DMS79 treated with DMSO at 0.1 percent for 48 hours (cell line): ENCODE results near the gene CHST6.
"Not testable (repeated sequence)": the region's sequence is repeated elsewhere in the genome, so short reads cannot be mapped to it uniquely, and the experiment has no call there.

Experiments
- DNase-seq: peaks from one replicate; lab custom pipeline; 2025; lab: John Stamatoyannopoulos, UW

CHST6 gene

DNA sequence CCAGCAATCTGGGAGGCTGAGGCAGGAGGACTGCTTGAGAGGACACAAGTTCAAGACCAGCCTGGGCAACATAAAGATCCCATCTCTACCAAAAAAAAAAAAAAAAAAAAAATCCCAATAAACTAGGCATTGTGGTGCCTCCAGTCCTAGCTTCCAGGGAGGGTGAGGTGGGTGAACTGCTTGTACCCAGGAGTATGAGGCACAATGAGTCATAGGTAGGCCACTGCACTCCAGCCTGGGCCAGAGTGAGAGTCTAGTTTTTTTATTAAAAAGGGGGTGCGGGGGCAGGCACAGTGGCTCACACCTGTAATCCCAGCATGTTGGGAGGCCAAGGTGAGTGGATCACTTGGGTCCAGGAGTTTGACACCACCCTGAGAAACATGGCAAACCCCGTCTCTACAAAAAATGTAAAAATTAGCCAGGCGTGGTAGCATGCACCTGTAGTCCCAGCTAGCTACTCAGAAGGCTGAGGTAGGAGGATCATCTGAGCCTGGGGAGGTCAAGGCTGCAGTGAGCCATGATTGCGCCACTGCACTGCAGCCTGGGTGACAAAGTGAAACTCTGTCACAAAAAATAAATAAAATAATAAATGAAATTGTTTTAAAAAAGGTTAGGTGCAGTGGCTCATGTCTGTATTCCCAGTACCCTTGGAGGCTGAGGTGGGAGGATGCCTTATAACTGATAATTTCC, 7.8 kb upstream of the CHST6 start:
- no peak for DNase-seq

DNA sequence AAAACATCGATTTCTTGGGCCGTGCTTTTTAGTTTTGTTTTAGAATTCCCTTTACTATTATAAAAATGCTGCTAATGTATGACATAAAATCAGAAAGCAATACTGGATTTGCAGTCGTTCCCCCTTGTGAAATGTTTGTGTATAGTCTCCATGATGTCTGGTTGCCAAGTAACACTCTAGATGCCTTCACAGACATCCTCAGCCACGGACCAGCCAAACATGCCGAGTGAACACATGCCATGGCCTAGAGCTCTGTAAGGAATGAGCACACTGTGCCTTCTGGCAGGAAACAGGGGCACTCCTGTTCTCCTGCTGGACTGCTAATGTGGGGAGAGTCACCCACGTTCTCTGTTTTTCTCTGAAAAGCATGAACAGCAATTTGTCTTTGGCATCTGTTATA, 6.6 kb upstream of the CHST6 start:
- DNase-seq: not testable (repeated sequence)

DNA sequence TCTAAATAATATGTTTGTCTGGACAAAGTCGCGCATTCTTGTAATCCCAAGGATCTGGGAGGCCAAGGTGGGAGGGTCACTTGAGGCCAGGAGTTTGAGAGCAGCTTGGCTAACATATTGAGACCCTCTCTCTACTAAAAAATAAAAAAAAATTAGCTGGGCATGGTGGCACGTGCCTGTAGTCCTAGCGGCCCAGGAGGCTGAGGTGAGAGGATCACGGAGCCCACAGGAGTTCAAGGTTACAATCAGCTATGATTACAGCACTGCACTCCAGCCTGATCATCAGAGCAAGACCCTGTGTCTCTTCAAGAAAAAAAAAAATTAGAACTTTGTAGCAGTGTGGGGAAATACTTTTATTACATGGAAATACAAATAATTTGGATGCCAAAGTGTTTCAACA, 6.1 kb upstream of the CHST6 start:
- no peak for DNase-seq

DNA sequence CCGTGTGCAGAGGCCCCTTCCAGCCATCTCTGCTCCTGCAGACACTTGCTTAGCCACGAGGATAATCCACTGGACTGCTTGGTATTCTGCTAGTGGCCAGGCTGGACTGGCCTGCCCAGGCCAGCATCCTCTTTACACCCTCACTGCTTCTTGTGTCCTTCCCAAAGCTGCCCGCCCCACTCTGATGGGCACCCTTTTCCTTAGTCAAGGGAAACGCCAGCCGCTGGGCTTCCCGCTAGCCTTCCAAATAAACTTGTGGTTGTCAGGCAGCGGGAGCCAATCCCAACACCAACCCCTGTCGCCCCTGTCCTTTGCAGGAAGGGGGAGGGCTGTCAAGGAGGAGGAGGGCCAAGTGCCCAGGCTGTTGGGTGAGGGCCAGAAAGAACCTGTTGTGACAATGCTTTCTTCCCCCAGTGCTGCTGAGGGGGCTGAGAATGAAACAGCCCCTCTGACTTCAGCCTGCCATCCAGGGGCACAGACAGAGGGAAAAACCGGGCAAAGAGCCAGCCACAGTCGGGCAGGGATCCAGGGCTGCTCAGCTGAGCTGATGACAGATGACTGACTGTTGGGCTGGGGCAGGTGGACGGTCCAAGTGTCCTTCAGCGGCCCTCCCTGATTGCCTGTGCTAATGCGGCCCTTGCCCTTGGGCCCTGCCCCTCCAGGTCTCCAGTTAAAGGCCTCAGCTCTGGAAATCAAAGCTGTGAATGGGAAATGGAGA, 3.5 kb upstream of the CHST6 start:
- DNase-seq: peak; percentile 29

DNA sequence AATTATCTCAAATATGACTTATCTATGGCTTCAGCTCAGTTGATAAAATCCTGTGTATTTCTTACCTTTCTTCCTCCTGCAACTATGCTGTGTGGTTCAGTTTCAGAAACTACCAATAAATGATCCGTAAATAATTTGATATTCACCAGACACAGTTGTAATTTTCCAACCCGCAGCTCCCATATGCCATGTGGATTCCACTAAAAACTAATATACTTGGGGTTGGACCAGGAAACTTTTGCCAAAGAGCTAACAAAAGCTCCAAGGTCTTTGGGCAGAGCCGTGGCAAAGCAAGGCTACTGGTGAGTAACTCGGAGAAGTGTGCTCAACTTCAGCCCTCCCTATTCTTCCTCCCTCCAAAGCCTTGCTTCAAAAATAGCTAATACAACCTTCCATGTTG, 2.3 kb upstream of the CHST6 start:
- DNase-seq: no peak

DNA sequence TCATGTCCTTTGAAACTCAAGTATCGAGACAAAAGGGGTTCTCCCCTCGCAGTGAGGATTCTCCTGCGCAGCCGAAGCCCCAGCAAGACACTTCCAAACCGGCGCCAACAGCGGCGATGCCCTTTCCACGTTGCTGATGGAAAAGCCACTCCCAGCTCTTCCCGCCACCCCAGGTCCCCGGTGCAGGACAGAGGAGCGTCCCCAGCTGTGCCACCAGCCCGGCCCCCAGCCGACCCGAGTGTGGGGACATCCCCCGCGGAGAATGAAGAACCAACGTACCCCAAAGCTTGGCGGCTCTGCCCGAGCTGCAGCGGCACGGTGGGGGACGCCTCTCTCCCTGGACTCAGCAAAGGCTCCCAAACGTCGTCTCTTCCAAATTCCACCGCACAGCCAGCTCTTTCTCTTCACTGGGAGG, 573 bp downstream of the CHST6 start:
- no peak for DNase-seq

DNA sequence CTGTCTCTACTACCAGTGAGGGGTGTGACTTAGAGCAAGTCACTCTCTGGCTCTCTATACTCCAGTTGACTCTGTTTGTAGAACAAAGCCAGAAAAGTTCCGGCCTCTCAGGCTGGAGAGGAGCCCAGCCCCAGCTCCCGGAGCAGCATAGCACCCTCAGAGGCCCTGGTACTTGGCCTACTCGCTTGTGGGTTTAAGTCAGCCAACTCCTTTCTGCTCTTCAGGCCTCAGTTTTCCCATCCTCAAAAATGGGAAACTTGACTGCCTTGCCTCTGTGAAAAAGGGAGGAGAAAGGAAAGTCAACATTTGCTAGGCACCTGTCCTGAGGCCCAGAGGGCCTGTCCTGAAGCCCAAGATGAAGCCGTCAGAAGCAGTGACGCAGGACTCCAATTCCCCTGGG, 1.1 kb downstream of the CHST6 start:
- DNase-seq: no peak

DNA sequence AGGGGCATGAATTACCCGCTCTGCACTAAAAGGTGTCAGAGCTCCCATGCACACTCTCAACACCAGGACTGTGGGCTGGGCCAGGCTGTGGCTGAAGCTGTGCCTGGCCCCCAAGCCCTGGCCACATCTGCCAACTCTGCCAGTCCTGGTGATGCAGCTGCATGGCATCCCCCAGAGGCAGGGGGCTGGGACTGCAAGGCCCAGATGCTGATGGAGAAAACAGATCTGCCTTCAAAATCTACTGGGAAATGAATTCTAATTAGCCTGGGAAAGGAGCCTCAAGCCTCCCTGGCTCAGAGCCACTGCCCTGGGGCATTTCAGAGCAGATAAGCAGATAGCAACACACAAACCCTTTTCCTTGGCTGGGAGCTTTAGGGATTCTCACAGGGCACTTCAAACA, 3.4 kb downstream of the CHST6 start:
- DNase-seq: peak; percentile 87

DNA sequence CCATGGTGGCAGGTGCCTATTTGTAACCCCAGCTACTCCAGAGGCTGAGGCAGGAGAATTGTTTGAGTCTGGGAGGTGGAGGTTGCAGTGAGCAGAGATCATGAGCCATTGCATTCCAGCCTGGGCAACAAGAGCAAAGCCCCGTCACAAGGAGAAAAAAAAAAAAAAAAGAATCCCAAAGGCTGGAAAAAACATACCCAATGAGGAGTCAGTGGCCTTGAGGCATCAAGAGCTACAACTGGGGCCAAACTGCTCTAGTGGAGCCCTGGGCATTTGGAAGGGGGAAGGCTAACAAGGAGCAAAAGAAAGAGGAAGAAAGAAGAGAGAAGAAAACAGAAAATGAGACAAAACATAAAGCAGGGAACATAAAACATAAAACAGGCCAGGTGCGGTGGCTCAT, 6.9 kb downstream of the CHST6 start:
- DNase-seq: no peak

DNA sequence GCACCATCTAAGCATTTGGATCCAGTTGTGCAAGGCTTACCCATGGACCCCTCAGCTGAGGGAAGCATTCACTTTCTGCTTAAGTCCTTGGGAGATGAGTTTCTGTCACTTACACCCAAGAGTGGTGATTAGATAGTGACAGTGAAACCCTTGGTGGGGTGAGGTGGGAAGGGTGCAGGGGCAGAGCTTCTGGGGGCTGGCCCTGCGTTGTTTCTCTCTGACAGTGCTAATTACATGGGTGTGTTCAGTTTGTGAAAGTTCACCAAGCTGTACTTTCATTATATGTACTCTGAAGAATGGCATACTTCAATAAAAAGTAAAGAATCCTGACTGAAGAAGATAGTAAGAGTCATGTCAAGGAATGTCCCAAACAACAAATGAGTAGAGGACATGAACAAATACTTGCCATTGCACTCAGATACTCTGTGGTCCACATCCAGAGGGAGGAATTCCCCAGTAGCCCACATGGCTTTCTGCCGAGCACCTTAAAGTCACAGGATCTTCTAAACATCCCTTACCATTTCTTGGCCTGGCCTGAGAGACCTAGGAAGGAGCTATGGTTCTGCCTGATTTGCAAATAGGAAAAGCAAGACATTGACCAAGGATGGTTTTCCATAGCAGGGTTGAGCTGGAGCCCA, 8.4 kb downstream of the CHST6 start:
- no peak for DNase-seq

DNA sequence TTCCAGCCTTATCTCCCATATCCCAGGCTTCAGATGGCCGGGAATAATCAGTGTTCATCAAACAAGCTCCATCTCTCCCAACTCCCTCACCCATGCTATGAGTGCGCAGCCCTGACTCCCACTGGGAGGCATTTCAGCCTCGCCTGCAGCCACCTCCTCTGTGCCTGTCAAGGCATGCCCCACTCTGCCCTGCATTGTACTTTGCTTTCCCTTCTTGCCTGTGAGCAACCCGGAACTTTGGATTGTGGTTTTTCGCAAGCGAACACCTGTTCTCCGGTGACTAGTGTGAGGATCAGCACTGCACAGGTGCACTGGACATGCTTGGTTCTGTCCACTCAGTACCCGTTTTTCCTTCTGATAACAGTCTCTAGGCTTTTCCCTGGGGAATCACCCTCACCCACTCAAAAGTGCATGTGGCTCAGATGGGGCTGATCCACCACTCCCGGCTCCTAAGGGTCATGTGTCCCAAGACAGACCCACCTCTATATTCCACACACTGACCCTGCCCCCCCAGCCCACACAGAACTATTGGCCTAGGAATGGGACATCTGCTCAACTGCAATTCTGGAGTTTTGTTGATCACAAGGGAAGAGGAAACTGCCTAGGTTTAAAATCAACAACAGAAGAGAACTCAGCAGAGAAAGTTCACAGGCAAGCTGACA, 9.1 kb downstream of the CHST6 start:
- peak; percentile 72 for DNase-seq

DNA sequence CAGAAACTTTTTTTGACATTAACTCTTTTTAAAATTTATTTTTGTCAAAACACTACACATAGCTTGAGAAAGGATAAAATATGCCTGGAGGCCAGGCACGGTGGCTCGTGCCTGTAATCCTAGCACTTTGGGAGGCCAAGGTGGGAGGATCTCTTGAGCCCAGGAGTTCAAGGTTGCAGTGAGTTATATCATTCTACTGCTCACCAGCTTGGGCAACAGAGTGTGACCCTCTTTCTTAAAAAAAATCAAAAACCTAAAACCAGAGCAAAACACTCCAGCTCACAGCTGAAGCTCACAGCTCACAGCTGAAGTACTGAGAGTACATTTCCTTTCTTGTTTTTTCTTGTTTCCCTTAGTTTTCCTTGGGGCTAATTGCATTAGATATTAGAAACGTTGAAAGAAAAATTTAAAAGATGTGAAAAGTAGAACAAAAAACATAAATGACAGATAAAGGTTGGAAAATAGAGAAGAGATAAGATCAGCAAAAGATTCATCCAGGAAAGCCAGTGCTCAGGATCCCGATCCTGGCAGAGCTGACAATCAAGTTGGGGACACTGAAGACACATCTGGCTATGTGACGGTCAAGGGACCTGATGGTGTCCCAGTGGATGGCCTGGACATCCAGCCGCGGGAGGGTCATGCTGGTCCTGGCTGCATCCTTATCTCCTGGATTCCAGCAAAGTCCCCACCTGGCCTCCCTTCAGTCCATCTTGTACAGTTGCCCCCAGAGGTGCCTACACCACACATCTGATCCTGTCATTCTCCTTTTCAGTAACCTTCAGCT, 9.8 kb downstream of the CHST6 start:
- DNase-seq: peak; percentile 16

DNA sequence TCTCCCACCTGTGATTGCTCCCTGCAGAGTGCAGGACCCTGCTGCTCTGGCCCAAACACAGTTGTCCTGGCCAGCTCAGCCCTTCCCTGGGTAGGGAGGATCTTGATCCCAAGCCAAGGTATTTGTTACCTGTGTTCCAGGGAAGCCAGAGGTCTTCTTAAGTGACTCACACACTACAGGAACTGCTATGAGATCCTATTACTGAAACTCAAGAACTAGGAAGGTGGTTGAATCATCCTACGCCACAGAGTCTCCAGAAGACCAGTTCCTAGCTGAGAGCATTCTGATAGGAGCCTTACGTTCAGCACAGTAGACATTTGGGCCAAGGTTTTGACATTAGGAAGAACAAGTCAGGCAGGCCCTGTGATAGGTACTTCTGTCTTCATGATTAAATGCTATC, 12.0 kb downstream of the CHST6 start:
- DNase-seq: peak; percentile 29

DNA sequence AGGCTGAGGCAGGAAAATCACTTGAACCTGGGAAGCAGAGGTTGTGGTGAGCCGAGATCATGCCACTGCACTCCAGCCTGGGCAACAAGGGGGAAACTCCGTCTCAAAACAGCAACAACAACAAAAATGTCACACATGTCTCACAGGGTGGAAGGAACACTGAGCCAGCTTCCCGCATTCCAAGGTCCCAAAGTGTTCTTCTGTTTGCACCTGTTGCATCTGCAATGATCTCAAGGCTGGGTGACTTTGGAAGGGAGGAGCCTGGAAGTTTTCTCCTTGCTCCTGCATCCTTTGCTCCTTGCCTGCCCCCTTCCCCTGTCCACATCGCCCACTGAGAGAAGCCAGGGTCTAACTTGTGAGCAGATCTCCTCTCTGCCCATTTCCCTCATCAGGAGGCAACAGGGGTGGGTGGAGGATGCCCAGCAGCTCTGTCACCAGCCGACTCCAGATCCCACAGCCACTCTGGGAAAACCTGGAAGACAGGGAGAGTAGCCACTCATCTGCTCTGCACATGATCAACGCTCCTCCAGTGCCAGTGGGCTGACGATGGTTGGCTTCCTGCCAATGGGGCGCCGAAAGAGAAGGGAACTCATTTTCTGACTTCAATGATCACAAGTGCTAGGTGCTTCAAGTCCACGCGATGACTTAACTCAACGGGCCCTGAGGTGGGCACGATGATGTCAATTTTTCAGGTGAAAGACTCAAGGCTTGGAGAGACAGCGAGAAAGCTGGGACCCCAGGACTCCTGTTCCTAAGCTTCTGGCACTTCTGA, 12.6 kb downstream of the CHST6 start:
- DNase-seq: peak; percentile 47

DNA sequence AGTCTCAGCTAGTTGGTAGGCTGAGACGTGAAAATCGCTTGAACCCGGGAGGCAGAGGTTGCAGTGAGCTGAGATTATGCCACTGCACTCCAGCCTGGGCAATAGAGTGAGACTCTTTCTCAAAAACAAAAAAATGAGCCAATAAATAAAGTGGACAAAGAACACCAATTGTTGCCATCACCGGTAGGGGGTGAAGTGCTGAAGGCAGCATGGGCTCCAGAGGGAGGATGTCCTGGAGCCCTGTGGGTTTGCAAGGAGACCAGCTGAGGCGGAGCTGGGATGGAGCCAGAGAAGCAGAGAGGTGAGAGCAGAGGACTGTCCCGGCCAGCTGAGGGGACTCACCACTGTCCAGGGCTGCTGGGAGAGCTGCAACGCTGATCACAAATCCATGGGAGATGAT, 13.8 kb downstream of the CHST6 start:
- DNase-seq: no peak

DNA sequence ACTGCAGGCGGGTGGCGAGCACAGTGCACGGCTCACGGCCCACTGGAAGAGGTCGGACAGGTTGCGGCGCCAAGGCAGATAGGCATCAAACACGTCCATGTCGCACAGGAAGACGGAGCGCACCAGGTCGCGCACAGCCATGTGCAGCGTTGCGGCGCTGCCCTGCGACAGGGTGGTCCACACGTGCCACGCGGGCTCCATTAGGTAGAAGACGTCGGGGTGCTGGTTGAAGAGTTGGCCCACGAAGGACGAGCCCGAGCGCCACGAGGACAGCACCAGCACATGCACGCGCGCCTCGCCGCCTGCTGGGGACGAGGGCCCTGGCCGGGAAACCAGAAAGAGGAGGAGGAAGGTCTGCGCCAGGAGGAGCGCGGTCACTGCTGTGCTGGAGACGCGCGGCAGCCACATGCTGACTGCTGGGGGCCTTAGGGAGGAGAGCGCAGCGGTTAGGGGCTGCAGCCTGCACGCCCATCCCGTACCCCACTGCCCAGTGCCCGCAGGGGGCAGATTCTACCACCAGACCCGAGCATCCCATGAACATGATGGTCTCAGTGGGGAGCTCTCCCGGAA, 15.7 kb downstream of the CHST6 start:
- DNase-seq: no peak

DNA sequence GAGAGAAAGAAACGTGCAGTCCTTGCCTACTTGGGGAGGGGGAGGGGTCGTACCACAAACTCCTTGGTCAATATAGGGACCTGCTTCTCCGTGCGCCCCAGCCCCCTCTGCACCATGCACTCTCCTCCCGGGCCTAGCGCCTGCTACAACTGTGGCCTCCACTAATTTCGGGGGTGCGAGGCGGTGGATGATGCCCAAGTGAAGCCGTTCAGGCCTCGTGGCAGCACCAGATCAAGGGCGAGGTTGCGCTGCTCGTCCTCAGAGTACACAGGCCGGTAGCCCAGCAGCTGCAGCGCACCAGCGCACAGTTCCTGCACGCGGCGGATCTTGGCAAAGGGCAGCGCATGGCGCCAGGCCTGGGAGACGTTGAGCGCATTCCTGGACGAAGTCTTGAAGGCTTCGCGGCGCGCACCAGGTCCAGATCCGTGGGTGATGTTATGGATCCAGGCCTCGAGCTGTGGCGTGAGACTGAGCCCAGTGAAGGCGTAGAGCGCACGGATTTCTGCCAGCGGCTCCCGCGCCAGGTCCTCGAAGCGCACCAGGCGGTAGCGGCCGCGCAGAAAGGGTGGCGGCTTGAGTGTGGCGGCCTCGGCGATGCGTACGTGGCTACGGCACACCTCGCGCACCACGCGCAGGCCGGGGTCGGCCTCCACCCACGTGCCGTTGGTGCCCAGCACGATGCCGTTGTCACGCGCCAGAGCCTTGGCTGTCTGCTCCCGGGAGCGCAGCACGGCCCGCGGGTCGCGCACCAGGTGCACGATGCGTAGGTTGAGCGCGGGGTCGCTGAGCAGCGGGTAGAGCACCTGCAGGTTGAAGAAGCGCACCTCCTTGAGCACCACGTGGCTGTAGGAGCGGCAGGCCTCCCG, 16.5 kb downstream of the CHST6 start:
- no peak for DNase-seq

DNA sequence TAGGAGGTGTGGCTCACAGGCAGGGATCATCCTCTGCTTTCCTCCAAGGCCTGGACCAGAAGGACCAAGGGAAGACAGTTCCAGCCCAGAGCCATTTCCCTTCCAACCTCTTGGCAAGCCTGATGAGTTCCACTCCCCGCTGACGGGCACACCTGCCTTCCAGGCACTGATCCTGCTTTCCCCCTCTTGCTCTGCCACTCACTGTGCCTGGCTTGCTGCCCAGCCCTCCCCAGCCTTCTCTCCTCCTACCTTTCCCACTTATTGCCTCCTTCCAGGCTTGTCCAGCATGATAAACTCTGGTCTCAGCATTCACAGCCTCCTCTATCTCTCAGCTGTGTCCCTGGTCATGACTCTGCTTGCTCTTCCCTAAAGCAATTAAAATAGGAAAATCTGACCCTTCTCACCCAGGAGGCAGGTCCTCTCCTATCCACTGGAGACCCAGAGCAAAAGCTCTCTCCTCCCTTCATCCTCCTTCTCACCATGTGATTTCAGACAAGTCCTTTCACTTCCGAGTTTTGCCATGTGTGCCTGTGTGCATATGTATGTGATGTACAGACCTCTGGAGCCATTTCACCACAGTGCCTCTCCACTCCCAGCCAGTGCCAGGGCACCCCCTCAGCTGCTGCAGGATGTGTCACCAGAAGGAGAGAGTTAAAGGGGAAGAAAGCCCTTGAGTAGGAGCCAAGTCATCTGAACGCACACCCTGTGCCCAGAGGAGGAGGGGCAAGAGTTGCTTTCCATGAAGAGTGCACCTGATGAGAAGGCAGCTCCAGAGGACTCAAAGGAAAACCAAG, 17.4 kb downstream of the CHST6 start:
- peak; percentile 82 for DNase-seq

DNA sequence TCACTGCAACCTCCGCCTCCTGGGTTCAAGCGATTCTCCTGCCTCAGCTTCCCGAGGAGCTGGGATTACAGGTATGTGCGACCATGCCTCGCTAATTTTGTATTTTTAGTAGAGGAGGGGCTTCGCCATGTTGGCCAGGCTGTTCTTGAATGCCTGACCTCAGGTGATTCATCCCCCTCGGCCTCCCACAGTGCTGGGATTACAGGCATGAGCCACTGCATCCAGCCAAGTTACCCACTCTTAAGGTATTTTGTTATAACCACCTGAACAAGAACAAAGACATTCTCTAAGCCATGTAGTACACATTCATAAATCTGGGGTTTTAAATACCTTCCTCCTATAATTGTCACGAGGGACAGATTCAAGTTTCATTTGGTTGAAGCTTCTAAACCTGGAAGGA, 18.4 kb downstream of the CHST6 start:
- no peak for DNase-seq
